ENCODE results near the gene NCAM2.

Gene NCAM2

GRCh38 chr21:21019681-21020080, 21.5 kb downstream of the NCAM2 start:
- TF ChIP-seq TEAD4 (IDR thresholded peaks at IDR 0.05) (no peak), USF1 (IDR thresholded peaks at IDR 0.05) (no peak), REST (IDR thresholded peaks at IDR 0.05; ENCODE audit: low read depth) (no peak), RAD21 (IDR thresholded peaks at IDR 0.05; ENCODE audit: low read depth) (no peak), CEBPB (IDR thresholded peaks at IDR 0.05) (no peak), EP300 (IDR thresholded peaks at IDR 0.05; ENCODE audit: borderline replicate concordance) (no peak), NFIC (IDR thresholded peaks at IDR 0.05) (no peak), TCF12 (IDR thresholded peaks at IDR 0.05; ENCODE audit: low read depth) (no peak), CREB1 (IDR thresholded peaks at IDR 0.05; ENCODE audit: low read depth) (no peak), TAF1 (IDR thresholded peaks at IDR 0.05; ENCODE audit: low read depth) (no peak), MAX (IDR thresholded peaks at IDR 0.05) (no peak)

GRCh38 chr21:21025742-21026141, 27.5 kb downstream of the NCAM2 start:
- TF ChIP-seq ZBTB7A (IDR thresholded peaks at IDR 0.05; ENCODE audit: low read depth) (no peak), EGR1 (IDR thresholded peaks at IDR 0.05) (no peak), YY1 (IDR thresholded peaks at IDR 0.05; ENCODE audit: low read depth) (no peak), USF1 (IDR thresholded peaks at IDR 0.05) (no peak), TCF12 (IDR thresholded peaks at IDR 0.05; ENCODE audit: low read depth) (no peak), REST (IDR thresholded peaks at IDR 0.05; ENCODE audit: low read depth) (no peak)

GRCh38 chr21:21028275-21028820, 30.1 kb downstream of the NCAM2 start:
- TF ChIP-seq YY1 (IDR thresholded peaks at IDR 0.05; ENCODE audit: low read depth) (no peak), RAD21 (IDR thresholded peaks at IDR 0.05; ENCODE audit: low read depth) (no peak), TAF1 (IDR thresholded peaks at IDR 0.05; ENCODE audit: low read depth) (no peak), EGR1 (IDR thresholded peaks at IDR 0.05) (no peak), REST (IDR thresholded peaks at IDR 0.05; ENCODE audit: low read depth) (no peak), CEBPB (IDR thresholded peaks at IDR 0.05) (no peak), ZBTB7A (IDR thresholded peaks at IDR 0.05; ENCODE audit: low read depth) (no peak), TCF12 (IDR thresholded peaks at IDR 0.05; ENCODE audit: low read depth) (no peak), EP300 (IDR thresholded peaks at IDR 0.05; ENCODE audit: borderline replicate concordance) (no peak), CREB1 (IDR thresholded peaks at IDR 0.05; ENCODE audit: low read depth) (no peak), TEAD4 (IDR thresholded peaks at IDR 0.05) (no peak), FOXM1 (IDR thresholded peaks at IDR 0.05; ENCODE audit: borderline replicate concordance, low read depth) (no peak), USF1 (IDR thresholded peaks at IDR 0.05) (no peak), NFIC (IDR thresholded peaks at IDR 0.05) (no peak), MAX (IDR thresholded peaks at IDR 0.05) (no peak)

GRCh38 chr21:21029164-21029563, 31.0 kb downstream of the NCAM2 start:
- TF ChIP-seq NFIC (IDR thresholded peaks at IDR 0.05) (no peak), CREB1 (IDR thresholded peaks at IDR 0.05; ENCODE audit: low read depth) (no peak), RAD21 (IDR thresholded peaks at IDR 0.05; ENCODE audit: low read depth) (no peak), TAF1 (IDR thresholded peaks at IDR 0.05; ENCODE audit: low read depth) (no peak), USF1 (IDR thresholded peaks at IDR 0.05) (no peak), REST (IDR thresholded peaks at IDR 0.05; ENCODE audit: low read depth) (no peak), MAX (IDR thresholded peaks at IDR 0.05) (no peak), YY1 (IDR thresholded peaks at IDR 0.05; ENCODE audit: low read depth) (no peak), TEAD4 (IDR thresholded peaks at IDR 0.05) (no peak), CEBPB (IDR thresholded peaks at IDR 0.05) (no peak), FOXM1 (IDR thresholded peaks at IDR 0.05; ENCODE audit: borderline replicate concordance, low read depth) (no peak), EP300 (IDR thresholded peaks at IDR 0.05; ENCODE audit: borderline replicate concordance) (no peak), ZBTB7A (IDR thresholded peaks at IDR 0.05; ENCODE audit: low read depth) (no peak), TCF12 (IDR thresholded peaks at IDR 0.05; ENCODE audit: low read depth) (no peak), EGR1 (IDR thresholded peaks at IDR 0.05) (no peak)
